Activated CD8-positive, alpha-beta memory T cell treated with anti-CD3 and anti-CD28 coated beads, Interleukin-2, amount 10 ng/mL, durations not matched to agents 7 days and 5 days (primary cell): ENCODE measurements around the gene EMC1. TPM values are rescaled to one million over a fixed set of nuclear protein-coding genes. Genes with fewer than 3 reads are reported as not detected.

ENCODE experiments used
- ATAC-seq: fragments of 150-1000 bp; cut with Tn5 transposase; one replicate; pipeline ENCODE4 v1.10.0; 2021; ENCODE audit warnings: moderate library complexity
- CTCF ChIA-PET: fragments of 350-600 bp; sonication (Branson Sonifier 250); formaldehyde crosslinking; loops from one replicate; lab custom pipeline; 2021; ENCODE audit warnings: antibody characterized with exemption; lab: Charles Lee
- DNase-seq: peaks from one replicate; pipeline ENCODE4 v3.0.0-alpha.2; 2020
- H3K27ac Mint-ChIP-seq: one replicate; pipeline ENCODE4 v1.8.0; 2021; ENCODE audit warnings: mild to moderate bottlenecking, mixed read lengths
- H3K27me3 Mint-ChIP-seq: one replicate; pipeline ENCODE4 v1.8.0; 2021; ENCODE audit warnings: mixed read lengths
- H3K36me3 Mint-ChIP-seq: one replicate; pipeline ENCODE4 v1.8.0; 2021; ENCODE audit warnings: mild to moderate bottlenecking, mixed read lengths
- H3K4me1 Mint-ChIP-seq: one replicate; pipeline ENCODE4 v1.8.0; 2021; ENCODE audit warnings: mixed read lengths
- H3K4me3 Mint-ChIP-seq: one replicate; pipeline ENCODE4 v1.8.0; 2021; ENCODE audit warnings: mild to moderate bottlenecking, moderate library complexity, mixed read lengths
- H3K9me3 Mint-ChIP-seq: one replicate; pipeline ENCODE4 v1.8.0; 2022; ENCODE audit warnings: low read depth, mixed read lengths
- total RNA-seq, 2 experiments: library from RNA; stranded (reverse); gene quantifications; one replicate each; pipeline ENCODE4 v1.2.3, GENCODE V29; 2021

Gene EMC1
- total RNA-seq, 2 experiments from 2014 or later, result 31.5 to 49.0 TPM

DNA sequence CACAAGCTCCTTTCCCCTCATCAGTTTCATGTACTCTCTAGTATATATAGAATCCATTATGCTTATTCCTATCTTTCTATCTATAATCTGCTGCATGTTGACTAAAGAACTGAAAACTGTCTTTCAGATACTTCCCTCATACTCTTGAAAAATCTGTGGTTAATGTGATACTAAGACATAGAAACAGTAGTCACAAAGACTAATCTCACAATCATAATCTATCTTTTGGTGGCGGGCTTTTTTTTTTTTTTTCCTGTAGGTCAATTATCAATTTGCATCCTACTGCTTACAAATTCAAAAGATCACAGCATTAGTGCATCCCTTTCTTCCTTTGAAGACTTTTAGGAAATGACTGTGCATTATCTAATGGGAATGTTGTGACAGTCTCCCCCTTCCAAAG is 45.9 kb downstream of the EMC1 start:
- Mint-ChIP-seq H3K27ac (peak overlapping the region; percentile 60), H3K36me3 (peaks cover 12% of the 10 kb centered on the region), H3K4me1 (peaks cover 65% of the 10 kb centered on the region), H3K9me3 (no peaks in the 10 kb centered on the region), H3K4me3 (no peak overlapping the region), H3K27me3 (no peaks in the 10 kb centered on the region)
- DNase-seq, result no peak
- ATAC-seq, result no peak
- CTCF ChIA-PET, result interaction anchor here (1.1 to 1.6 kb wide), 2 partner anchors 26 to 36 kb away, joined by 3 to 6 read pairs; no protein-coding TSS in a partner anchor

- H3K4me3 Mint-ChIP-seq, result no peak overlapping the region
- peaks cover 12% of the 10 kb centered on the region for H3K36me3 Mint-ChIP-seq
- H3K4me1 Mint-ChIP-seq, result peaks cover 63% of the 10 kb centered on the region
- DNase-seq, result no peak
- H3K27me3 Mint-ChIP-seq, result no peaks in the 10 kb centered on the region
- H3K9me3 Mint-ChIP-seq, result no peaks in the 10 kb centered on the region
- CTCF ChIA-PET, result interaction anchor here (0.9 to 1.3 kb wide), 2 partner anchors 25 to 33 kb away, joined by 3 to 4 read pairs; no protein-coding TSS in a partner anchor
- no peak for ATAC-seq
- peak overlapping the region; percentile 44 for H3K27ac Mint-ChIP-seq
These were observed 46.7 kb downstream of the EMC1 start for GRCh38 chr1:19204446-19205266.

GRCh38 chr1:19203440-19203839 is 47.9 kb downstream of the EMC1 start:
- no peak for ATAC-seq
- H3K4me3 Mint-ChIP-seq, result no peak overlapping the region
- peaks cover 17% of the 10 kb centered on the region for H3K36me3 Mint-ChIP-seq
- no peaks in the 10 kb centered on the region for H3K9me3 Mint-ChIP-seq
- DNase-seq, result no peak
- CTCF ChIA-PET, result no interaction called here
- H3K27me3 Mint-ChIP-seq, result no peaks in the 10 kb centered on the region
- H3K4me1 Mint-ChIP-seq, result peaks cover 54% of the 10 kb centered on the region
- H3K27ac Mint-ChIP-seq, result no peak overlapping the region

GRCh38 chr1:19202396-19202795 is 48.9 kb downstream of the EMC1 start:
- no peak for DNase-seq
- no peaks in the 10 kb centered on the region for H3K27me3 Mint-ChIP-seq
- H3K36me3 Mint-ChIP-seq, result peaks cover 26% of the 10 kb centered on the region
- H3K4me3 Mint-ChIP-seq, result no peak overlapping the region
- H3K27ac Mint-ChIP-seq, result peak overlapping the region; percentile 13
- H3K9me3 Mint-ChIP-seq, result no peaks in the 10 kb centered on the region
- ATAC-seq, result no peak
- peaks cover 44% of the 10 kb centered on the region for H3K4me1 Mint-ChIP-seq
- CTCF ChIA-PET, result no interaction called here

DNA sequence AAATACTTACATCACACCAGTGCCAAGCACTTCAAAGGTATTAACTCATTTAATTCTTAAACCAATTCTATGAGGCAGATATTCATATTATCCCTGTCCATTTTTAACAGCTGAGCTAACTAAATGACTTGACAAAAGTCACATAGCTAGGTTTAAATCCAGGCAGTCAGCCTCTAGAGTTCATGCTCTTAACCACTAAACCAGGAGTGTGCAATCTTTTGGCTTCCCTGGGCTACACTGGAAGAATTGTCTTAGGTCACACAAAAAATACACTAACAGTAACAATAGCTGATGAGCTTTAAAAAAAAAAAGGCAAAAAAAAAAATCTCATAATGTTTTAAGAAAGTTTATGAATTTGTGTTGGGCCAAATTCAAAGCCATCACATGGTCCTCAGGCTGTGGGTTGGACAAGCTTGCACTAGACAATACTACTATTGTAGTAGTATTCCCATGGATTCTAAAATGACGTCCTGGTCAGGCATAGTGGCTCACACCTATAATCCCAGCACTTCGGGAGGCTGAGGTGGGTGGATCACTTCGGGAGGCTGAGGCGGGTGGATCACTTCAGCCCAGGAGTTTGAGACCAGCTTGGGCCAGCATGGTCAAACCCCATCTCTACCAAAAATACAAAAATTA is 51.2 kb downstream of the EMC1 start:
- peaks cover 25% of the 10 kb centered on the region for H3K4me1 Mint-ChIP-seq
- CTCF ChIA-PET, result interaction anchor here (0.8 to 1.5 kb wide), 5 partner anchors 21 to 41 kb away, joined by 3 to 4 read pairs (median 3); no protein-coding TSS in a partner anchor
- H3K36me3 Mint-ChIP-seq, result peaks cover 41% of the 10 kb centered on the region
- H3K4me3 Mint-ChIP-seq, result no peak overlapping the region
- DNase-seq (no peak), ATAC-seq (no peak)
- no peaks in the 10 kb centered on the region for H3K27me3 Mint-ChIP-seq
- H3K27ac Mint-ChIP-seq, result no peak overlapping the region
- H3K9me3 Mint-ChIP-seq, result no peaks in the 10 kb centered on the region

DNA sequence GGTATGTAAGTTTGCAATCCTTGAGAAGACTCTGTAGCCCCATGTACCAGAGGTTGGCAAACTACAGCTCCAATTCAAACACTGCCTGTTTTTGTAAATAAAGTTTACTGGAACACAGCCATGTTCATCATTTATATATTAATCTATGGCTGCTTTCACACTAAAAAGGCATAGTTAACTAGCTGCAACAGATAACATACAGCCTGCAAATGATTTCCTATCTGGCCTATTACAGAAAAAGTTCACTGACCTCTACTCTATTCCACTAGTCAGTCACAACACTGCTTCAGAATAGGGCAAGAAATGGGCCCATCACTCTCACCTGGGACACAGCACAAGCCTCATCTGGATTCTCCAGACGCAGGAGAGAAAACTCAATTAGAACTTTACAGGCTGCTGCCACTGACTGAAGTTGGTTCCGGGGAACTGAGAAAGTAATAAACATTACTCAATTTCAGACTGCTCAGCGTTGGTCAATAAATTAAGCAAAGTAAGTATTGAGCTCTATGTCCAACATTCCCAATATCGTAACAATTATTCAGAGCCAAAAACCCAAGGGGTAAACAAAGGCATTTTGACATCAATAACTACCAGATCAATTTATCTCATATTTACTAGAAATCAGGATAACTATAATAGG is 51.9 kb downstream of the EMC1 start:
- Mint-ChIP-seq H3K9me3 (no peaks in the 10 kb centered on the region), H3K4me3 (no peak overlapping the region), H3K27ac (no peak overlapping the region), H3K4me1 (peaks cover 19% of the 10 kb centered on the region), H3K36me3 (peaks cover 36% of the 10 kb centered on the region), H3K27me3 (no peaks in the 10 kb centered on the region)
- no peak for DNase-seq
- CTCF ChIA-PET, result interaction anchor here (0.8 to 1.5 kb wide), 6 partner anchors 9 to 42 kb away, joined by 3 to 4 read pairs (median 3); no protein-coding TSS in a partner anchor
- no peak for ATAC-seq

DNA sequence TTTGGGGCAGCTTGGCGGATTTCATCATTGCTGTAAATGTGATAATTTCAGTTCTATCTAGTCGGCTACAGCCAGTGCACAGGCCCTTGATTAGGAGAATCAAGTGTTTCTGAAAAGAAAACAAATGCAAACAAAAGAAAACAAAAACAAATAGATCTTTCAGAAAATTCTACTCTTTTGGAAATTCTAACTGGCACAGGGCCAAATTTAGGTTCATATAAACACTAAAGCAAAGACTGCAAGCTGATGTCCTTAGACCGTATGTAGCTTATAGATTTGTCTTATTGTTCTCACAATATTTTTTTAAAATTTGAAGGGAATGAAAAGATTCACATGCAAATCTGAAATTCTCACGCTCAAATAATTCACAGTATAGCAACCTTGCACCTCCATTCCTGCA is 52.5 kb downstream of the EMC1 start:
- H3K9me3 Mint-ChIP-seq, result no peaks in the 10 kb centered on the region
- ATAC-seq, result no peak

DNA sequence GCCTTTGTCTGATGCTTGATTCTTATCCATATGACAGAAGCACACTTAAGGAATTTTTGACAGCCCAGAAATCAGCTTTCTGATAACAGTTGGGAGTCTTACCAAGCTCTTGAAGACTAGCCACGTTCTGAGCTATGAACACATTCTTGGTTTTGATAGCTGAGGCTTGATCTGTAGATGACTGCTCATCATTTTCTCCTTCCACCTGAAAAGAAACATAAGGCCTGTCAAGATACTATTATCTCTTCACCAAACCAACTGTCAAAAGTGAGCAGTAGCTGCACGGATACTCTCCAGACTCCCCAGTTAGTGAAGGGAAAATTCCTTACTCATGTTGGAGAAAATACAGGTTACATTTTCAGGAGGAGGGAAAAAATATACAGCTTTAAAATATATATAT is 53.5 kb downstream of the EMC1 start:
- Mint-ChIP-seq H3K27me3 (no peaks in the 10 kb centered on the region), H3K36me3 (peaks cover 47% of the 10 kb centered on the region), H3K9me3 (no peaks in the 10 kb centered on the region), H3K4me1 (peaks cover 10% of the 10 kb centered on the region), H3K4me3 (no peak overlapping the region), H3K27ac (no peak overlapping the region)
- CTCF ChIA-PET, result interaction anchor here (1.1 to 1.2 kb wide), 2 partner anchors 11 to 43 kb away, joined by 3 to 4 read pairs; no protein-coding TSS in a partner anchor
- ATAC-seq, result no peak
- no peak for DNase-seq

More for the DNA sequence above, 52.5 kb downstream of the EMC1 start:
- no peaks in the 10 kb centered on the region for H3K27me3 Mint-ChIP-seq
- CTCF ChIA-PET, result interaction anchor here (0.9 to 1.5 kb wide), 2 partner anchors 9 to 19 kb away, joined by 3 to 4 read pairs; no protein-coding TSS in a partner anchor
- no peak for DNase-seq
- H3K4me3 Mint-ChIP-seq, result no peak overlapping the region
- H3K4me1 Mint-ChIP-seq, result peaks cover 16% of the 10 kb centered on the region
- H3K27ac Mint-ChIP-seq, result no peak overlapping the region
- H3K36me3 Mint-ChIP-seq, result peaks cover 38% of the 10 kb centered on the region

DNA sequence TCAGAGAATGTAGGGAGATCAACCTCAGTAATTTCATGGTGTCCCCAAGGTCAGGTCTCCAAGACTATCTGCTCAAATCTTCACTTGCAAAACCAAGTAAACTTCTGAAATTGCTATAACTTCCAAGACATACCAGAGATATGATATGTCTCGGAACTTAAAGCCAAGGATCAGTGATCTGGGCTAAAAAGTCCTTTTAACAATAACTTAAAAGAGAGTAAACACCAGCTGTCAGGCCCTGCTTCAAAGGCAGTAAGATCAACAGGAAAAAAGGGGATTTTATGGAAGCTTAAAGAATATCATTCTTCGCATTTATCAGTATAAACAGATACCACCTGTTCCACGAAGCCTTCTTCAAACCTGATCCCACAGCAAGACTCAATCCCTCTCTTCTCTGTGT is 55.0 kb downstream of the EMC1 start:
- Mint-ChIP-seq H3K4me1 (no peaks in the 10 kb centered on the region), H3K4me3 (no peak overlapping the region), H3K27ac (no peak overlapping the region), H3K9me3 (no peaks in the 10 kb centered on the region), H3K27me3 (no peaks in the 10 kb centered on the region), H3K36me3 (peaks cover 57% of the 10 kb centered on the region)
- ATAC-seq (no peak), DNase-seq (no peak)
- CTCF ChIA-PET, result no interaction called here

GRCh38 chr1:19193004-19193403 is 58.3 kb downstream of the EMC1 start:
- no peaks in the 10 kb centered on the region for H3K9me3 Mint-ChIP-seq
- CTCF ChIA-PET, result no interaction called here
- H3K27ac Mint-ChIP-seq, result no peak overlapping the region
- peaks cover 62% of the 10 kb centered on the region for H3K36me3 Mint-ChIP-seq
- H3K27me3 Mint-ChIP-seq, result no peaks in the 10 kb centered on the region
- ATAC-seq (no peak), DNase-seq (no peak)
- no peaks in the 10 kb centered on the region for H3K4me1 Mint-ChIP-seq
- H3K4me3 Mint-ChIP-seq, result no peak overlapping the region

DNA sequence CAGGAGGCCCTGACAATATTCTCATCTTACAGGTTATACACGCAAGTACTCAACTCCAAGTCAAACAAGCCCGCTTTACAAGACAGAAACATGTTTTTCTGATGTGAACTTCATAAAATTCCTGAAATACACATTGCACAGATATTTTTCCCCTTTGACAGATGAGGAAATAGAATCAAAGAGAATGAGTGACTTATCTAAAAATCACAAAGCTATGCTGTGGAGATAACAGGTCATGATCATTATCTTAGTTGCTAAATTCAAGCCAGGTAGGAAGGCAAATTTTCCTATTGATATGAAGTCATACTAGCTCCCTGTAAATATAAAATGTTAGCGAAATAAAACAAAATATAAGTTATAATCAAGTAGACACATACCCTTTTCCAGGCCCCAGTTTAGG is 59.5 kb downstream of the EMC1 start:
- H3K9me3 Mint-ChIP-seq, result no peaks in the 10 kb centered on the region
- ATAC-seq, result no peak
- peaks cover 2% of the 10 kb centered on the region for H3K4me1 Mint-ChIP-seq
- peaks cover 55% of the 10 kb centered on the region for H3K36me3 Mint-ChIP-seq
- CTCF ChIA-PET, result interaction anchor here (1.4 kb wide), 1 partner anchor 11 kb away, joined by 3 read pairs; no protein-coding TSS in a partner anchor
- H3K27me3 Mint-ChIP-seq, result no peaks in the 10 kb centered on the region
- DNase-seq, result no peak
- H3K4me3 Mint-ChIP-seq, result no peak overlapping the region
- H3K27ac Mint-ChIP-seq, result no peak overlapping the region

DNA sequence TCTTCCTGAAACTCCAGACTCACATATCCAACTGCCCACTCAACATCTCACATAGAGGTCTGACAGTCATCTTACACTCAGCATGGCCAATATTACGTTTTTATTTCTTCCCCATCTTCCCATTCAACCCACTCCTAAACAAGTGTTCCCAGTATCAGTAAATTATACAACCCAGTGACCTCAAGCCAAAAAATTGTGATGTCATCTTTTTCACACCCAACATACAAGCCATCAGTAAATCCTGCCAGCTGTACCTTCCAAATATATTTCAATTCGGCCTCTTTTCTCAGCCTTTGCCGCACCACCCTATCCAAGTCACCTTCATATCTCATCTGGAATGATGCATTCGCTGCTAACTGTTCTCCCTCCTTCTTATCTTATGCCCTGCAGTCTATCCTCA is 60.9 kb downstream of the EMC1 start:
- Mint-ChIP-seq H3K4me1 (peaks cover 12% of the 10 kb centered on the region), H3K27ac (no peak overlapping the region), H3K36me3 (peaks cover 57% of the 10 kb centered on the region), H3K9me3 (no peaks in the 10 kb centered on the region), H3K4me3 (no peak overlapping the region), H3K27me3 (no peaks in the 10 kb centered on the region)
- CTCF ChIA-PET, result interaction anchor here (0.6 to 1.4 kb wide), 2 partner anchors 10 to 469 kb away, joined by 3 to 4 read pairs; no protein-coding TSS in a partner anchor
- DNase-seq (no peak), ATAC-seq (no peak)

- H3K4me1 Mint-ChIP-seq, result peaks cover 12% of the 10 kb centered on the region
- peaks cover 64% of the 10 kb centered on the region for H3K36me3 Mint-ChIP-seq
- H3K27ac Mint-ChIP-seq, result no peak overlapping the region
- H3K27me3 Mint-ChIP-seq, result no peaks in the 10 kb centered on the region
- CTCF ChIA-PET, result no interaction called here
- H3K4me3 Mint-ChIP-seq, result no peak overlapping the region
- ATAC-seq (no peak), DNase-seq (no peak)
- no peaks in the 10 kb centered on the region for H3K9me3 Mint-ChIP-seq
These were observed 62.1 kb downstream of the EMC1 start for GRCh38 chr1:19189270-19189669.
